ENCODE measurements around the gene GRSF1. TPM values are rescaled to one million over a fixed set of nuclear protein-coding genes. Genes with fewer than 3 reads are reported as not detected.
"Not testable (repeated sequence)": the region's sequence is repeated elsewhere in the genome, so short reads cannot be mapped to it uniquely, and the experiment has no call there.

Gene GRSF1
- total and polyA plus RNA-seq, 12 donors = 35.6 to 149 (median 92.5) TPM

DNA sequence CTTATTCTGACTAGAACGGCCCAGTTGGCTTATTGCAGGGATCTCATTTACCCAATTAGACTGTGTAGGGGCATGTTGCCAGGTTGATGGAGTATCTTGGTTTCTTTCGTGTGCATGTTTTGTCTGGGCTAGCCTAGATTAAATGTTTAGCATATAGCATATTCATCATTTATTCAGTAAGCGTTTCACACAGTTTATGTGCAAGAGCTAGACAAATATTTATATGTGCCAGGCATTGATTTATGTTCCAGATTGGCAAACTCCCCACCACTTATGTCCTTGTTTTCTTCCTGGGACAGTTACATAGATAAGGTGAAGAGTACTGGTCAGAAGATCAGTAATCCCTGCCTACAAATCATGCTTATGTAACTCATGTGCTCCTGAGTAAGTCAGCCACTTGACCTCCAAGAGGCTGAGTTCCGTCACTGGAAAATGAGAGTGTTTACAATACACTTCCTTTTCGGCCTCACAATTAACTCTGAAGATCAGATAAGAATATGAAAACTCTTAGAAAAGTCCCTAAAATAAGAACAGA lies 60.7 kb downstream of the GRSF1 start:
- Histone ChIP-seq H3K27ac (peak overlapping the region in 4 of 5 donors; percentile 17 to 78 (median 70)), H3K4me1 (replicated peaks in 1 of 2) (peaks cover 12 to 17% of the 10 kb centered on the region in 2 donors), H3K9me3 (replicated peaks in 1 of 3) (no peaks in the 10 kb centered on the region), H3K4me3 (no peak overlapping the region), H3K36me3 (replicated peaks in 1 of 2) (peaks cover 0 to 78% of the 10 kb centered on the region in 2 donors), H3K27me3 (no peaks in the 10 kb centered on the region)
- DNase-seq = peak; percentile 66 to 81 (median 73)
- intact Hi-C loops (cut with DNase I) = no loop called here
- peak in 1 of 2 donors; percentile 12 for TF ChIP-seq POLR2A (IDR thresholded peaks at IDR 0.05)
- TF ChIP-seq, protein P1, sequence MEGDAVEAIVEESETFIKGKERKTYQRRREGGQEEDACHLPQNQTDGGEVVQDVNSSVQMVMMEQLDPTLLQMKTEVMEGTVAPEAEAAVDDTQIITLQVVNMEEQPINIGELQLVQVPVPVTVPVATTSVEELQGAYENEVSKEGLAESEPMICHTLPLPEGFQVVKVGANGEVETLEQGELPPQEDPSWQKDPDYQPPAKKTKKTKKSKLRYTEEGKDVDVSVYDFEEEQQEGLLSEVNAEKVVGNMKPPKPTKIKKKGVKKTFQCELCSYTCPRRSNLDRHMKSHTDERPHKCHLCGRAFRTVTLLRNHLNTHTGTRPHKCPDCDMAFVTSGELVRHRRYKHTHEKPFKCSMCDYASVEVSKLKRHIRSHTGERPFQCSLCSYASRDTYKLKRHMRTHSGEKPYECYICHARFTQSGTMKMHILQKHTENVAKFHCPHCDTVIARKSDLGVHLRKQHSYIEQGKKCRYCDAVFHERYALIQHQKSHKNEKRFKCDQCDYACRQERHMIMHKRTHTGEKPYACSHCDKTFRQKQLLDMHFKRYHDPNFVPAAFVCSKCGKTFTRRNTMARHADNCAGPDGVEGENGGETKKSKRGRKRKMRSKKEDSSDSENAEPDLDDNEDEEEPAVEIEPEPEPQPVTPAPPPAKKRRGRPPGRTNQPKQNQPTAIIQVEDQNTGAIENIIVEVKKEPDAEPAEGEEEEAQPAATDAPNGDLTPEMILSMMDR (IDR thresholded peaks at IDR 0.05) = no peak
- WGBS, 4 donors = 20 to 34% (median 28%) methylated on average over 5 of the region's 5 CpGs

DNA sequence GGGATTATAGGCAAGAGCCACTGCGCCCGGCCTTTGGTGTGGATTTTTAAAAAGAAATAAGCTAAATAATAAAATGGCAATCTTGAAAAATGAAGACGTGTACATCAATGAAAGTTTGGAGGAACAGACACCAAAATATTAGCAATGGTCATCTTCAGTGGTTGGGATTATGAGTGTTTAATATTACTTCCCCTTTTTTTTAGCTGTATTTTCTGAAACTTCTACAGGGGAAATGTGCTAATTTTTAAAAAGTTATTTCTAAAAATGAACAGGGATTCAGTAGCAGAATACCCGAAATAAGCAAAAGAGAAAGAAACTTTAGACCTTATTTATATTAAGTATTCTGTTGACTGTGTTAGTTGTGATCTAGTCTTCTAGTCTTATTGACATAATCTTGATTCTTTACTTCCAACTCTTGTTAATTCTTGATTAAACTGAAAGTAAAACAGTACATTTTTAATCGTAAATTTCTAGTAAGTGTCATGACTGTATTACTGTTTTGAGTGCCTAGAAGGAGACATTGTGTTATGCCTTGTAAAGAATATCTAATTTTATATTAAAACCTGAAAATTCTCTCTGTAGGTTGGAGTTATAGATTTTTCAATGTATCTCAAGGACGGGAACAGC lies 66.6 kb downstream of the GRSF1 start:
- H3K27me3 ChIP-seq = no peaks in the 10 kb centered on the region
- H3K4me1 ChIP-seq (replicated peaks in 1 of 2) = peaks cover 5 to 10% of the 10 kb centered on the region in 2 donors
- no peak overlapping the region for H3K4me3 ChIP-seq
- WGBS, 4 donors = 81 to 90% (median 87%) methylated on average over 6 of the region's 6 CpGs
- TF ChIP-seq POLR2A (IDR thresholded peaks at IDR 0.05) = no peak
- TF ChIP-seq, protein P1 (IDR thresholded peaks at IDR 0.05) = no peak
- peaks cover 0 to 79% of the 10 kb centered on the region in 2 donors for H3K36me3 ChIP-seq (replicated peaks in 1 of 2)
- intact Hi-C loops (cut with DNase I) = no loop called here
- no peaks in the 10 kb centered on the region for H3K9me3 ChIP-seq (replicated peaks in 1 of 3)
- no peak overlapping the region for H3K27ac ChIP-seq
- DNase-seq = no peak

- H3K4me3 ChIP-seq; H3K27me3 ChIP-seq; DNase-seq; H3K9me3 ChIP-seq (replicated peaks in 1 of 3); H3K27ac ChIP-seq: not testable (repeated sequence)
- Histone ChIP-seq H3K36me3 (replicated peaks in 1 of 2) (peaks cover 0 to 72% of the 10 kb centered on the region in 2 donors), H3K4me1 (replicated peaks in 1 of 2) (peaks cover 6 to 10% of the 10 kb centered on the region in 2 donors)
- WGBS, 4 donors = 43 to 100% (median 96%) methylated on average over 1 of the region's 1 CpG
- intact Hi-C loops (cut with DNase I) = loop anchor here in 1 of 2 donors (10.0 kb wide), 1 partner anchor 55 kb away; no protein-coding TSS in a partner anchor
Observed at GRCh38 chr4:70769396-70769795, 70.3 kb downstream of the GRSF1 start.

DNA sequence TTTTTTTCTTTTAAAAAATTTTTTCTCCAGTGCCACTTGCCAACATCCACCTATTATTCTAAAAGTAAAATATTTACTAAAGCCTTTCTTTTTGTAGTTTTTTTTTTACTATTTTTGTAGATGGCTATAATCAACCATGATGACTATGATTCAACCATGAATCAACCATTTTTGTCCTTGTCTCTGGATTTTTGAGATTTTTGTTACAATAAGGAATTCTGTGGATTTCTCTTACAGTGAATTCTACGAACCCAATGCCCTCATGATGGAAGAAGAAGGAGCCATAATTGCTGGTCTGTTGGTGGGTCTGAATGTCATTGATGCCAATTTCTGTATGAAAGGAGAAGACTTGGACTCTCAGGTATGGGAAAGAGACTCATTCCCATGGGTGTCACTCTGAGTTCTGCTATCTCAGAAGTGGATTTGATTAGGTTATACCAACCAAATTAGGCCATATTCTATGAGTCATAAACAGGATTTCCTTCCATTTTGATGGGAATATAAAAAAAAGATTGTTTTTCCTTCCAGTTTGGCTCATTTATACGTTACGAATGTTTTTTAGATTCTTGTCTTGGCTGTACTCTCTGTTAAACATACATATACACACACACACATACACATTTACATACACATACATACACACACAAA lies 71.3 kb downstream of the GRSF1 start:
- no peak for DNase-seq
- peaks cover 0 to 75% of the 10 kb centered on the region in 2 donors for H3K36me3 ChIP-seq (replicated peaks in 1 of 2)

More for the DNA sequence above, 71.3 kb downstream of the GRSF1 start:
- H3K9me3 ChIP-seq (replicated peaks in 1 of 3) = no peaks in the 10 kb centered on the region
- TF ChIP-seq, protein P1 (IDR thresholded peaks at IDR 0.05) = no peak
- no peak for TF ChIP-seq POLR2A (IDR thresholded peaks at IDR 0.05)
- peaks cover 6 to 10% of the 10 kb centered on the region in 2 donors for H3K4me1 ChIP-seq (replicated peaks in 1 of 2)
- no peak overlapping the region for H3K4me3 ChIP-seq
- intact Hi-C loops (cut with DNase I) = loop anchor here in 1 of 2 donors (10.0 kb wide), 1 partner anchor 54 kb away; no protein-coding TSS in a partner anchor
- peak overlapping the region in 1 of 5 donors; percentile 12 for H3K27ac ChIP-seq
- WGBS, 4 donors = 68 to 93% (median 75%) methylated on average over 3 of the region's 3 CpGs
- no peaks in the 10 kb centered on the region for H3K27me3 ChIP-seq

Small RNA genes within 50 kb of the gene (small RNA-seq; reads per million reads assigned to genes)
- 0 reads per million in 2 donors for gene RF00026
- 0 reads per million in 2 donors for gene RNU6-891P

Other genes with a start within 250 kb of the GRSF1 start
- not detected for gene AMBN, start 247.6 kb downstream of the GRSF1 start, total RNA-seq
- not detected for gene AMBN, start 247.6 kb downstream of the GRSF1 start, polyA plus RNA-seq
- under 1 TPM in 1 of 9 donors, not detected in 8; 0.33 TPM for gene ENAM, start 211.1 kb downstream of the GRSF1 start, total RNA-seq
- under 1 TPM in 1 of 3 donors, not detected in 2; under 0.01 TPM for gene ENAM, start 211.1 kb downstream of the GRSF1 start, polyA plus RNA-seq
- 10 to 100 TPM in 1 of 9 donors, 1 to 10 TPM in 5, under 1 TPM in 2, not detected in 1; 0.11 to 24.9 (median 1.9) TPM for gene JCHAIN, start 173.4 kb downstream of the GRSF1 start, total RNA-seq
- 100 to 1,000 TPM in 1 of 3 donors, 1 to 10 TPM in 1, under 1 TPM in 1; 0.98 to 124 (median 8.3) TPM for gene JCHAIN, start 173.4 kb downstream of the GRSF1 start, polyA plus RNA-seq
- 10 to 100 TPM; 14.9 to 39.3 (median 23.1) TPM for gene UTP3, start 151.4 kb downstream of the GRSF1 start, total RNA-seq
- 10 to 100 TPM; 31.9 to 51.1 (median 34.0) TPM for gene UTP3, start 151.4 kb downstream of the GRSF1 start, polyA plus RNA-seq
- gene RUFY3, start 117.9 kb downstream of the GRSF1 start, total RNA-seq = 100 to 1,000 TPM in 2 of 9 donors, 10 to 100 TPM in 7; 41.8 to 141 (median 87.3) TPM
- gene RUFY3, start 117.9 kb downstream of the GRSF1 start, polyA plus RNA-seq = 100 to 1,000 TPM in 1 of 3 donors, 10 to 100 TPM in 2; 44.8 to 118 (median 67.7) TPM
- 10 to 100 TPM in 7 of 9 donors, 1 to 10 TPM in 2; 5.8 to 25.4 (median 16.2) TPM for gene MOB1B, start 62.5 kb upstream of the GRSF1 start, total RNA-seq
- 10 to 100 TPM in 1 of 3 donors, 1 to 10 TPM in 2; 3.5 to 15.7 (median 3.6) TPM for gene MOB1B, start 62.5 kb upstream of the GRSF1 start, polyA plus RNA-seq
- gene DCK, start 153.8 kb upstream of the GRSF1 start, total RNA-seq = 10 to 100 TPM in 8 of 9 donors, 1 to 10 TPM in 1; 9.8 to 21.0 (median 11.8) TPM
- 10 to 100 TPM in 1 of 3 donors, 1 to 10 TPM in 2; 2.5 to 18.1 (median 4.9) TPM for gene DCK, start 153.8 kb upstream of the GRSF1 start, polyA plus RNA-seq